Glutamatergic neuron (in vitro differentiated cells): ENCODE data around the gene DDX41. TPM values are rescaled to one million over a fixed set of nuclear protein-coding genes. Genes with fewer than 3 reads are reported as not detected.

Experiments
- DNase-seq: peaks from one replicate; pipeline ENCODE4 v3.0.0; 2022
- H3K27ac Mint-ChIP-seq: one replicate; pipeline ENCODE4 v1.8.0; 2020; ENCODE audit warnings: mild to moderate bottlenecking, mixed read lengths, inconsistent platforms; ENCODE audit not compliant: unreplicated experiment
- H3K27me3 Mint-ChIP-seq: one replicate; pipeline ENCODE4 v1.8.0; 2020; ENCODE audit warnings: mild to moderate bottlenecking, moderate library complexity, mixed read lengths, inconsistent platforms; ENCODE audit not compliant: unreplicated experiment
- H3K36me3 Mint-ChIP-seq: one replicate; pipeline ENCODE4 v1.8.0; 2020; ENCODE audit warnings: mild to moderate bottlenecking, mixed read lengths, inconsistent platforms; ENCODE audit not compliant: unreplicated experiment
- H3K4me1 Mint-ChIP-seq: one replicate; pipeline ENCODE4 v1.8.0; 2020; ENCODE audit warnings: mild to moderate bottlenecking, low read depth, mixed read lengths, inconsistent platforms; ENCODE audit not compliant: unreplicated experiment
- H3K4me3 Mint-ChIP-seq: one replicate; pipeline ENCODE4 v1.8.0; 2020; ENCODE audit warnings: mild to moderate bottlenecking, mixed read lengths, inconsistent platforms; ENCODE audit not compliant: unreplicated experiment
- H3K9me3 Mint-ChIP-seq: one replicate; pipeline ENCODE4 v1.8.0; 2020; ENCODE audit warnings: mild to moderate bottlenecking, moderate library complexity, mixed read lengths, inconsistent platforms; ENCODE audit not compliant: unreplicated experiment
- CTCF ChIP-seq: fragments of 200-600 bp; sonication (generic); IDR thresholded peaks from one replicate; pipeline ENCODE4 v1.5.0; 2021; ENCODE audit not compliant: partially characterized antibody, unreplicated experiment
- total RNA-seq: library from RNA; stranded (reverse); fragmentation: NEBNext Ultra II Directional; extraction: Animal tissue kit (Norgen Biotek cat#: 25700); gene quantifications from one replicate; pipeline ENCODE4 v1.2.1, GENCODE V29; 2021; ENCODE audit not compliant: unreplicated experiment

Gene DDX41
- total RNA-seq, 1 donor from 2014 or later, result 125 TPM

- no peak for TF ChIP-seq CTCF
- Mint-ChIP-seq H3K27me3 (peaks cover 17% of the 10 kb centered on the region), H3K4me1 (peaks cover 5% of the 10 kb centered on the region), H3K9me3 (peaks cover 12% of the 10 kb centered on the region), H3K4me3 (no peak overlapping the region), H3K36me3 (peaks cover 4% of the 10 kb centered on the region), H3K27ac (peak overlapping the region; percentile 38)
- no peak for DNase-seq
Measured at GRCh38 chr5:177520916-177521513, 4.3 kb upstream of the DDX41 start.

- H3K27me3 Mint-ChIP-seq, result peaks cover 20% of the 10 kb centered on the region
- H3K4me3 Mint-ChIP-seq, result no peak overlapping the region
- DNase-seq, result no peak
- peaks cover 16% of the 10 kb centered on the region for H3K9me3 Mint-ChIP-seq
- H3K4me1 Mint-ChIP-seq, result peaks cover 10% of the 10 kb centered on the region
- TF ChIP-seq CTCF, result no peak
- H3K27ac Mint-ChIP-seq, result peak overlapping the region; percentile 56
- peaks cover 4% of the 10 kb centered on the region for H3K36me3 Mint-ChIP-seq
Measured at GRCh38 chr5:177520271-177520670, 3.5 kb upstream of the DDX41 start.

GRCh38 chr5:177519463-177520235 is 2.9 kb upstream of the DDX41 start:
- no peak overlapping the region for H3K4me3 Mint-ChIP-seq
- peaks cover 20% of the 10 kb centered on the region for H3K9me3 Mint-ChIP-seq
- peaks cover 4% of the 10 kb centered on the region for H3K36me3 Mint-ChIP-seq
- no peak for DNase-seq
- peaks cover 12% of the 10 kb centered on the region for H3K4me1 Mint-ChIP-seq
- no peak overlapping the region for H3K27ac Mint-ChIP-seq
- peaks cover 22% of the 10 kb centered on the region for H3K27me3 Mint-ChIP-seq
- no peak for TF ChIP-seq CTCF

GRCh38 chr5:177515580-177515979 is 1.2 kb downstream of the DDX41 start:
- peak overlapping the region; percentile 36 for H3K27ac Mint-ChIP-seq
- no peak for DNase-seq
- H3K4me1 Mint-ChIP-seq, result peaks cover 12% of the 10 kb centered on the region
- peak overlapping the region; percentile 99 for H3K4me3 Mint-ChIP-seq
- TF ChIP-seq CTCF, result peak; percentile 27
- H3K36me3 Mint-ChIP-seq, result peaks cover 4% of the 10 kb centered on the region
- H3K9me3 Mint-ChIP-seq, result peaks cover 21% of the 10 kb centered on the region
- peaks cover 20% of the 10 kb centered on the region for H3K27me3 Mint-ChIP-seq

- Mint-ChIP-seq H3K4me1 (peaks cover 14% of the 10 kb centered on the region), H3K27ac (no peak overlapping the region), H3K27me3 (peaks cover 18% of the 10 kb centered on the region), H3K36me3 (peaks cover 4% of the 10 kb centered on the region), H3K9me3 (peaks cover 18% of the 10 kb centered on the region), H3K4me3 (no peak overlapping the region)
- TF ChIP-seq CTCF, result no peak
- no peak for DNase-seq
Measured at GRCh38 chr5:177514541-177514940, 2.2 kb downstream of the DDX41 start.
